Mammary epithelial cell (primary cell): ENCODE measurements around the gene ZNF536.

Experiments
- CTCF ChIP-seq, 2 donors: IDR thresholded peaks in 1 of 2; conservative IDR thresholded peaks in 1 of 2; 2 replicates each; pipeline ENCODE4 v1.5.1; 2011 to 2012; ENCODE audit warnings: inconsistent platforms in 2 of 2, low read length in 2 of 2, mild to moderate bottlenecking in 2 of 2, control low read depth in 1 of 2, low read depth in 1 of 2; ENCODE audit not compliant: insufficient read depth in 1 of 2; ENCODE audit errors: extremely low read depth in 1 of 2
- EZH2 ChIP-seq: IDR thresholded peaks from 2 replicates; pipeline ENCODE4 v1.6.1; 2012; ENCODE audit warnings: low read length, inconsistent platforms, borderline replicate concordance

DNA sequence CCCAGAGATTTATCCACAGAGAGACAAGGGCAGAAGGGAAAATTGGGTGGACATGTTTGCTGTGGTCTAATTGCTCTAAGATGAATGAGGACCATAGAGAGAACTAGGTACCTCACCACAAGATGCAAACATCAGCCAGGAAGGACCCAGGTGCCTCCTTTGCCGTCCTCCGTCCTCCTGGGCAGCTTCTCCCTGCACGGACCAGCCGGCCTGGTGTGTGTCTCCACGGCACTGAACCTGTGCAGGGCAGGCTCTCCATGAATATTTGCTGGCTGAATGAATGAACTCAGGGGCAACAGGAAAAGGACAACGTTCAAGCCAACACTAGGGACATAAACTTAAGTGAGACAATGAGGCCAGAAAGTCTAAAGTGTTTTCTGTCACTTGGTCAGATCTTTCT, 143.9 kb downstream of the ZNF536 start:
- TF ChIP-seq CTCF (conservative IDR thresholded peaks at IDR 0.05 in 1 of 2, IDR thresholded peaks at IDR 0.05 in 1 of 2; ENCODE audit: extremely low read depth in 1 of 2, insufficient read depth in 1 of 2, low read depth in 1 of 2, low read length in 2 of 2) = no peak
- no peak for TF ChIP-seq EZH2
